Panc1 (cell line): ENCODE results near the gene THBS4. TPM values are rescaled to one million over a fixed set of nuclear protein-coding genes. Genes with fewer than 3 reads are reported as not detected.

Source experiments
- ATAC-seq: fragments of 200-7000 bp; cut with Tn5 transposase; 2 replicates; pipeline ENCODE4 v1.9.1; 2020; ENCODE audit warnings: mild to moderate bottlenecking, moderate library complexity
- BruUV-seq: library from RNA; stranded (reverse); fragments of 400-500 nt; replicated peaks from 2 replicates; lab custom pipeline; 2021; lab: Mats Ljungman, UMichigan
- CTCF ChIA-PET: fragments of 300-600 bp; sonication (Branson Sonifier 250); formaldehyde crosslinking; loops from one replicate; lab custom pipeline; 2022; ENCODE audit warnings: antibody characterized with exemption; lab: Charles Lee
- POLR2A ChIA-PET: fragments of 300-600 bp; sonication (Branson Sonifier 250); formaldehyde crosslinking; loops from one replicate; lab custom pipeline; 2022; ENCODE audit warnings: antibody characterized with exemption; lab: Charles Lee
- DNase-seq: peaks from one replicate; pipeline ENCODE4 v3.0.0-alpha.2; 2010; ENCODE audit warnings: low read depth, low spot score
- H3K27ac ChIP-seq: 2 replicates; pipeline ENCODE4 v1.5.1; 2011; ENCODE audit warnings: mild to moderate bottlenecking, low read length, inconsistent platforms
- H3K27me3 ChIP-seq: fragments of 200-500 bp; sonication (Bioruptor generic); 2 replicates; pipeline ENCODE4 v1.6.0; 2014; ENCODE audit warnings: low read length, inconsistent platforms; ENCODE audit not compliant: control insufficient read depth, insufficient read depth
- H3K36me3 ChIP-seq: fragments of 200-500 bp; sonication (Bioruptor generic); 2 replicates; pipeline ENCODE4 v1.5.1; 2014; ENCODE audit warnings: inconsistent platforms, mild to moderate bottlenecking, low read length, moderate library complexity; ENCODE audit not compliant: control insufficient read depth, insufficient read depth
- H3K4me1 ChIP-seq: 2 replicates; pipeline ENCODE4 v1.5.1; 2011; ENCODE audit warnings: inconsistent platforms, mild to moderate bottlenecking, low read length, moderate library complexity; ENCODE audit not compliant: control insufficient read depth, insufficient read depth
- H3K4me3 ChIP-seq, 2 experiments: 2 replicates each; pipeline ENCODE4 v1.5.1; 2011 to 2012; ENCODE audit warnings: low read depth in 2 of 2, low read length in 2 of 2, mild to moderate bottlenecking in 2 of 2, inconsistent platforms in 1 of 2, moderate library complexity in 1 of 2
- H3K9me3 ChIP-seq: fragments of 200-500 bp; sonication (Bioruptor generic); 2 replicates; pipeline ENCODE4 v1.5.1; 2014; ENCODE audit warnings: low read depth, mild to moderate bottlenecking, inconsistent platforms, low read length, moderate library complexity; ENCODE audit not compliant: control insufficient read depth, insufficient read depth
- CTCF ChIP-seq: fragments of 450-650 bp; IDR thresholded peaks from 2 replicates; pipeline ENCODE4 v1.5.1; 2017; ENCODE audit warnings: mild to moderate bottlenecking
- POLR2AphosphoS5 ChIP-seq: IDR thresholded peaks from 2 replicates; pipeline ENCODE4 v1.6.1; 2012; ENCODE audit warnings: mild to moderate bottlenecking, low read depth, low read length, moderate library complexity
- REST ChIP-seq, 2 experiments: IDR thresholded peaks; 2 replicates each; pipeline ENCODE4 v1.6.1; 2011 to 2012; ENCODE audit warnings: low read depth in 2 of 2, control low read depth in 1 of 2, low read length in 1 of 2, mild to moderate bottlenecking in 1 of 2, moderate library complexity in 1 of 2; ENCODE audit not compliant: insufficient read depth in 1 of 2
- SIN3A ChIP-seq: IDR thresholded peaks from 2 replicates; pipeline ENCODE4 v1.6.1; 2012; ENCODE audit warnings: low read depth, mild to moderate bottlenecking, low read length, moderate library complexity, borderline replicate concordance; ENCODE audit not compliant: insufficient read depth
- TCF7L2 ChIP-seq: IDR thresholded peaks from 2 replicates; pipeline ENCODE4 v1.6.1; 2011; ENCODE audit warnings: mild to moderate bottlenecking, low read depth, low read length, inconsistent platforms
- in situ Hi-C: cut with HindIII; loops from 2 replicates; pipeline ENCODE4 v1.10.0; 2016; ENCODE audit warnings: low sequenced_read_pairs, low pct_unique_long_range_greater_than_20kb
- intact Hi-C: fragments of 100-400 bp; cut with micrococcal nuclease; formaldehyde crosslinking; loops from one replicate; pipeline ENCODE4 v1.10.0; 2022; ENCODE audit not compliant: unreplicated experiment
- total RNA-seq: library from RNA; stranded (reverse); gene quantifications from one replicate; pipeline ENCODE4 v1.2.1, GENCODE V29; 2021; ENCODE audit not compliant: unreplicated experiment

Gene THBS4
- total RNA-seq, 1 experiment from 2014 or later: 0.31 TPM

GRCh38 chr5:80034559-80034958 lies 589 bp upstream of the THBS4 start:
- no peak for ATAC-seq
- ChIA-PET POLR2A (no interaction called here), CTCF (interaction anchor here (0.6 kb wide), 1 partner anchor 902 kb away, joined by 8 read pairs; no protein-coding TSS in a partner anchor)
- no peaks in the 10 kb centered on the region for H3K36me3 ChIP-seq
- no peak for DNase-seq
- in situ Hi-C loops (no loop called here), intact Hi-C loops (no loop called here)
- H3K4me1 ChIP-seq: no peaks in the 10 kb centered on the region; the same call in 1 of the 2 replicates
- H3K27me3 ChIP-seq: peaks cover 49% of the 10 kb centered on the region
- no peaks in the 10 kb centered on the region for H3K9me3 ChIP-seq
- H3K4me3 ChIP-seq: no peak overlapping the region
- no peak overlapping the region for H3K27ac ChIP-seq
- TF ChIP-seq POLR2AphosphoS5 (no peak), CTCF (no peak), REST (IDR thresholded peaks at IDR 0.05; ENCODE audit: insufficient read depth in 1 of 2, low read depth in 2 of 2, low read length in 1 of 2) (no peak), SIN3A (no peak), TCF7L2 (no peak)
- BruUV-seq: no TSS peak

GRCh38 chr5:80035839-80036238 lies 691 bp downstream of the THBS4 start:
- no peak overlapping the region for H3K4me3 ChIP-seq
- H3K4me1 ChIP-seq: no peaks in the 10 kb centered on the region; the same call in 1 of the 2 replicates
- DNase-seq (no peak), ATAC-seq (no peak)
- no peak for TF ChIP-seq POLR2AphosphoS5
- TF ChIP-seq TCF7L2: no peak
- no peak for TF ChIP-seq SIN3A
- TF ChIP-seq REST (IDR thresholded peaks at IDR 0.05; ENCODE audit: insufficient read depth in 1 of 2, low read depth in 2 of 2, low read length in 1 of 2): no peak
- TF ChIP-seq CTCF: no peak
- in situ Hi-C loops (no loop called here), intact Hi-C loops (no loop called here)
- BruUV-seq: no TSS peak
- no peaks in the 10 kb centered on the region for H3K36me3 ChIP-seq
- ChIA-PET POLR2A (no interaction called here), CTCF (no interaction called here)
- H3K27me3 ChIP-seq: peaks cover 56% of the 10 kb centered on the region
- H3K27ac ChIP-seq: no peak overlapping the region
- H3K9me3 ChIP-seq: no peaks in the 10 kb centered on the region
